GM21390 (cell line): Measurements from ENCODE around the gene TIAM1.
A peak's percentile ranks its signal among the peaks of the same experiment; 100 is the strongest.

Experiments
- ATAC-seq: cut with Tn5 transposase; IDR thresholded peaks from one replicate; pipeline ENCODE4 v1.9.1; 2021; ENCODE audit not compliant: unreplicated experiment

The TIAM1 gene

DNA sequence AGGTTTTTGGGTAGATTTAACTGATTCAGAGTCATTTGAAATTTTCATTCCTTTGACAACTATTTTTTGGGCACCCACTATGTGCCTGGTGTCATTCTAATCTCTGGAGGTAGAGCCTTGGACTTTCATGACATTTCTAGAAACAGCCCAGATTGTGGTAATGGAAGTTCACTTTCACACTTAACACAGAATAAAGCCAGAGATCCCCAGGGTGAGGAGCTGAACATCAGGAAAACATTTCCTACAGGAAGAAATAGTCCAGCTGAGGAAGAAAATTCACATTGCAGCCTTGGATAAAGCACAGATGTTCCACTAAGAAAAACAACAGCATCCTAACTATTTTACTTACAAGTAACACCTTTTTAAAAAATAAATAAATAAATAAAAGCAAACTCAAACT lies 203.4 kb downstream of the TIAM1 start:
- ATAC-seq, result no peak

GRCh38 chr21:31140025-31140424 lies 204.0 kb downstream of the TIAM1 start:
- no peak for ATAC-seq

DNA sequence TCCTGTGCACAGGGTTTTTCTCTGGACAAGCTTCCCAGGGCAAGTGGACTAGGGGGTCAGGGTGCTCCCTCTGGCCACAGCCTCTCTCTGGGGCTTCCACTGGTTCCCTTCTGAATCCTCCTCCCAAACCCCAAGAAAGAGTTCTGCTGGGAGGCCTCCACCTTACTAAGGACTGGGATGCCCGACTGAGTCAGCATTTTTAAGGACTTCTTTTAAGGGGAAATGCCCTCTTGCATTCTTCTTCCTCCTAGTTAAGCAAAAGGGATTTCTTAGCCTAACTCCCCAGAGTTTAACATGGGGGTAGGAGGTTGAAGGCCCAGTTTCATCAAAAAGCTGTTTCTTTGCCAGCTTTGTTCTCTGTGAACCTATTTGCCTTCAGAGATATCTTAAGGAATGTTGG lies 206.1 kb downstream of the TIAM1 start:
- ATAC-seq, result no peak

DNA sequence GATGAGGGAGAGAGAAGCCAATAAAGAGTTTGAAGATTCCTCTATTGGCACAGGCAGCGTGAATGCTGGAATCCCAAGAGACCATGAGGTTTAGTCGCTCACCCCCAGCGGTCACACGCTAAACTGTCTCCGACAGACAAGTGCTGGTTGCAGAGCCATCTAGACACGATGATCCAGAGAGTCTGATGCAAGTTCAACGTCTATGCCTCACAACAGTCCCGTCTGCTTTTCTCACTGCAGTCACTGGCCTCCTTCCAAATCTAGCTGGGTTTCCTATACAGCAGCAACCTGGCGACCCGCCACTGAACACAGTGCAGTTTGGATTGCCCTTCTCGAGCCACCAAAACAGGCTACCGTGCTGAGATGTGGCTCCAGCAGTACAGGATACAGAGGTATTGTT lies 207.2 kb downstream of the TIAM1 start:
- peak; percentile 46 for ATAC-seq

GRCh38 chr21:31135531-31136184 lies 208.4 kb downstream of the TIAM1 start:
- ATAC-seq, result no peak

DNA sequence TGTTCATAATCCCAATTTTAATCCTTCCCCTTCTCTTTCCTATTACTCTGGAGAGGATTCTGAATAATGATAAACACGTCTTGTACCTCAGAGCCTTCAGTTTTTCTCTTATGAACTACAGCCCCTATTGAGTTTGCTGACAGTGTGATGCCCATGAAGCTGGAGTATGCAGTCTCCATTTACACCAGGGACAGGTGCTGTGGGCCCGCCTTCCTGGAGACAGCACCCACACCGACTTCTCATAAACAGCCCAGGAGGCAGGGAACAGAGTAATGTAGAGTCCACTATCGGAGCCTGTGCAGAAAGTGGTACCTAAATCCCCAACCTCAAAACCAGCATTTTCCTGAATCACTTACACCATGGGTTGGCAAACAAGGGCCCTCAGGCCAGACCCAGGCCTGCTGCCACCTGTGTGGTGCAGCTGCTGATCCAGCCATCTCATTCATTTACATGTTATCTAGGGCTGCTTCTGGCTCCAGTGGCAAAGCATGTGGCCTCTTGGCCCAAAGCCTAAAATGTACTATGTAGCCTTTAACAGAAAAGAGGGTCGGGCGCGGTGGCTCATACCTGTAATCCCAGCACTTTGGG lies 210.7 kb downstream of the TIAM1 start:
- peak; percentile 21 for ATAC-seq

- ATAC-seq, result peak; percentile 82
These were observed 211.4 kb downstream of the TIAM1 start for GRCh38 chr21:31132574-31133242.

GRCh38 chr21:31130821-31131220 lies 213.2 kb downstream of the TIAM1 start:
- ATAC-seq, result no peak

DNA sequence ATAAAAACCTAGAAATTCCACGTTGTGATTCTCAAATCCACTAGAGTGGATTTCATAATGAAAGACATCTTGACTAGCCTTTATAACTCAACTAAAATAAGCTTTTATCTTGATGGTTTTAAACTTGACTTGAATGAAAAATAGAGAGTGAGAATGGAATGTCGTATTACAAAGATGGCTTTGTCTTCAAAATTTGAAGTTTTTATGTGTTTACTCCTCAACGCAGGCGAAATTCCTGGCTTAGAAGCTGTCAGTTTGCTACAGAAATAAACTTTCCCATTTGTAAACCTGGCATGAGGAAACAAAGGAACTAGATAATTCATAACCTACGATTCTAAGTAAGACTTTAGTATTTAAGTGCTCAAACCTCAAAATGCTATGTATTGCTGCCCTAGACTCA lies 215.8 kb downstream of the TIAM1 start:
- ATAC-seq, result no peak

- peak; percentile 78 for ATAC-seq
These were observed 220.1 kb downstream of the TIAM1 start for GRCh38 chr21:31124010-31124409.

GRCh38 chr21:31119199-31119598 lies 224.9 kb downstream of the TIAM1 start:
- ATAC-seq, result no peak

DNA sequence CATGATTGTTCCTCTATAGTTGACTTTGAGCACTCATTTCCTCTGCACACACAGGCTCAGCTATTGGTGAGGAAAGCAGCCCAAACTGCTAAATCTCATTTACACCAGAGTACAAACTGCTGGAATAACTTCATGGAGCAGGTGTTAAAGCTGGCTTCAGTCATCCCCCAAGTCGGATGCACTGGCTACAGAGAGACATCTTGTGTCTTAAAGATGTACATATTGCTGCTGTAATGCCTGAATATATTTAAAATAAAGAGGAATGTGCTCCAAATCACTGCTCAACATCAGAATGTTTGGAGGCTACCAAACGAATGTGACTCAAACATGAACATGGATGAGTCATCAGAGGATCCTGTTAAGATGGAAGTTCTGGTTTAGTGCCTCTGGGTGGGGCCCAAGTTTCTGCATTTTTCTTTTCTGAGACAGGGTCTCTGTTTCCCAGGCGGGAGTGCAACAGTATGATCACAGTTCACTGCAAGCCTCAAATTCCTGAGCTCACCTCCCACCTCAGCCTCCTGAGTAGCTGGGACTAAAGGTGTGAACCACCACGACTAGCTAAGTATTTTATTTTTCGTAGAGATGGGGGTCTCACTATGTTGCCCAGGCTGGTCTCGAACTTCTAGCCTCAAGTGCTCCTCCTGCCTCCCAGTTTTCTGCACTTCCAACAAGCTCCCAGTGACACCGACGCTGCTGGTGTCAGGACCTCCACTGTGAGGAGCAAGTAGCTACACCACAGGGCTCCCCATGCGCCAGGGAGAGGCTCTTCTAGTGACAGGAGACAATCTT lies 226.7 kb downstream of the TIAM1 start:
- ATAC-seq, result no peak

GRCh38 chr21:31115249-31115648 lies 228.8 kb downstream of the TIAM1 start:
- ATAC-seq, result no peak

DNA sequence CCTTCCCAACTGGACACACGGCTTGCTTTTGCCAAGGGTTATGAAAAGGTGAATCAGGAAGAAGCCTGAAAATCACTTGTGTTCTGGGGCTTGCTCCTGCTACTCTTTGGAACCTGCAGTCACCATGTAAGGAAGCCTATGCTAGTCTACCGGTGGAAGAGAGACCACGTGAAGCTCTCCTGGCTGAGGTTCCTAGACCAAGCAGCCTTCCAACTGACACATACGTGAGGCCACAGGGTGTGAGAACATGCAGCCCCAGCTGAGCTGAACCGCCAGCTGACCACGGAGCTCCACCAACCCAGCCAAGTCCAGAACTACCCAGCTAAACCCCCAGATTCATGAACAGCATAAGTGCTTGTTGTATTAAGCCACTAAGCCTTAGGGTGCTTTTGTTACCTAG lies 233.0 kb downstream of the TIAM1 start:
- ATAC-seq, result no peak

- ATAC-seq, result no peak
These were observed 233.6 kb downstream of the TIAM1 start for GRCh38 chr21:31110430-31110829.

DNA sequence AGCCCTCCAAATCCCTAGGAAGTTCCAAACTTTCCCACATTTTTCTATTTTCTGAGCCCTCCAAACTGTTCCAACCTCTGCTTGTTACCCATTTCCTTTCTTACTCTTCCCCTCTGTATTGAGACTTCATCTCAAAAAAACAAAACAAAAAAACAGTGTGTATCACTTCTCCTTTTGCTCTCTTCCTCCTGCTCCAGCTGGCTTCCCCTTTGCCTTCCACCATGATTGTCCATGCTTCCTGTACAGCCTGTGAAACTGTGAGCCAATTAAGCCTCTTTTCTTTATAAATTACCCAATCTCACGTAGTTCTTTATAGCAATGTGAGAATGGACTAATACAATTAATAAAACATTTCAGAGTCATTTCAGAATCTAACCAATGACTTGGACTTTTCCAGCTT lies 236.2 kb downstream of the TIAM1 start:
- peak; percentile 71 for ATAC-seq

- ATAC-seq, result no peak
These were observed 236.8 kb downstream of the TIAM1 start for GRCh38 chr21:31107176-31107785.

DNA sequence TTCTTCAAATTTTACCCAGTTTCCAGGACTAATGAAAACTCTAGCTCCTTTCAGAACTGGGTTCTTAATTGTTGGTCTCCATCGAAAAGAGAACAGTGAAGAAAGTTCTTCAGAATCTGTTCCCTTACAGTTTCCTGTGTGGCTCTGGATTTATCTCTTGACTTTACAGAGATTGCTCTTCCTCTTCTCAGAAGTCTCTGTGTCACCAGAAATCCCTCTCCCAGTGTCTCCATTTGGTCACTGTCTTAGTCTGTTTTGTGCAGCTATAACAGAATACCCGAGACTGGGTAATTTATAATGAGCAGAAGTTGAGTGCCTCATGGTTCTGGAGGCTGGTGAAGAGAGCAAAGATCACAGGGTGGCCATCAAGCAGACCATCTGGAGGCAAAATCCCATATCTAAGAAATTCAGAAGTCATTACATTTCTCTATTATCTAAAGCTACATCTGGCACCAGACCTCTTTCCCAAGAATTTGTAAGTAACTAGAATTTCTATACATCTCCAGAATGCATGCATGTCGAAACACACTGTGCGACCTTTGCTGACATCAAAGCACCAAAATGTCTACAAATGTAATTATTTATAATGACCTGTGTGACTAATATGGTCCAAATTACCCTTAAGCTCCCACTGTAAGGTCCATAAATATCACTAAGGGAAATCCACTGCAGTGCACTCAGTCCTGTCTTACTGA lies 240.3 kb downstream of the TIAM1 start:
- no peak for ATAC-seq

DNA sequence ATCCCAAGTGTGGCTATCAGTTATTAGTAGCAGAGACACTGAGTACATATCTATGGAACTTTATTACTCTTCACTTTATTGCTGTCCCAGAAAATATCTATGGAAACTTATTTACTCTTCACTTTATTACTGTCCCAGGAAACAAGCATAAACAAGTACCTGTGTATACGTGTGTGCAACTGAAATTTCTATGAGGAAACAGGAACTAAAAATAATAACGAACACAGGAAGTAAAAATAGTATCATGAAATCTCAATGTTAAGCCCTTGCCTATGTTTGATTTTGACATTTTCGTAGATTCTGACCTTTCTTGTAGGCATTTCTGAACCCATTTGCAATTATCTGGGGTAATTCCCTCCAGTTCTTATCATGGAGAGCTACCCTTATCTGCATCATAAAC lies 240.9 kb downstream of the TIAM1 start:
- no peak for ATAC-seq

DNA sequence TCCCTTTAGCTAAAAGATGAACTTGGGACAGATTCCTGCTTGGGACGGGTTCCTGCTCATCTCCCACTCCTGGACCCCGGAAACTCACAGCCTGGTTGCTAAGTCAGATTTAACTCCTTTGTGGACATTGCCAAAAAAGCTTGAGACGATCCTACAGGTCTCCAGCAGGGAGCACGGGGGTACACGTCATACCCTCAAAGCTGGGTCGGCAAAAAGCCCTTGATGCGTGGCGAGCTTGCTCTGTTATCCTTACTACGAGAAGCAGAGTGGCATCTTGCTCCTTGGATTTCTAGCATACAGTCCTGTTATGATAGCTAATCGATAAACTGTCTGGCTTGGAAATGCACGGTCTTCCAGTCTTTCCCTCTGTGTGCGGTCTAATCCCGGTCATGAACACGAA lies 244.9 kb downstream of the TIAM1 start:
- no peak for ATAC-seq

GRCh38 chr21:31098576-31099005 lies 245.5 kb downstream of the TIAM1 start:
- ATAC-seq, result no peak
